GM19397 (cell line): ENCODE results near the gene SESTD1.
"Not testable (repeated sequence)": the region's sequence is repeated elsewhere in the genome, so short reads cannot be mapped to it uniquely, and the experiment has no call there.

ENCODE experiments used
- ATAC-seq: cut with Tn5 transposase; IDR thresholded peaks from one replicate; pipeline ENCODE4 v1.9.1; 2021; ENCODE audit warnings: mild to moderate bottlenecking, moderate library complexity; ENCODE audit not compliant: unreplicated experiment

Gene SESTD1

DNA sequence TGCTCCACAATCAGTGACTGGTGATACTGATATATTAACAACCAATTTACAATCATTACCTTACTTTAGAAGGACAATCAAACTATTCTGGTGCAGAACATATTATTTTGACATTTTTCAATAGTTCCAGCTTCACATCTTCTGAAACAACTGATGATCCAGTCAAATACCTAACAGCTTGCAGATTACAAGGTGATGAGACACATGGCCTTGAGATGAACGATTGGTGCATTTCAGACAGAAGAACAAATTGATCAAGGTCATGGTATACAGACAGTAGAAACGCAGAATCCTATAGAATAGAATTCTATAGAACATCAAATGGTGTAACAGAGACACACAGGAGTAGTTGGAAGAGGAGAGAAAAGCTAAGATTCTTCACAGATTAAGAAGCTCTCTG lies 24.8 kb downstream of the SESTD1 start:
- ATAC-seq, result no peak

DNA sequence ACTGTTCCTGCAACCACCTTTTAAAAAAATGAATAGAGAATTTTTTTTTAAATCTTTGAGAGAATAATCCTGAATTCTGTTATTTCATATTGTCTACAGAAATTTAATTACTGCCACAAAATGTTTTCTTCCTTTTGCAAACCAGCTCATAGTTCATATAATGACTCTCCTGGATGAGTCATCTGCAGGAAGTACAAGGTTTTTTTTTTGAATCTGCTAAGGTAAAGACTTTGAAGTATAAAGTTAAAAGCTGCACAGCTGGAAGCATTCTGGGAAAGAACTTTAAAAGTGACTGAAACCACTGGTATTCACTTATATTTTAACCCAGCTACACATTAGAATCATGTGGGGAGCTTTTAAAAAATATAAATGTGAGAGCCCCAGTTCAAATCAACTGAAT lies 25.4 kb downstream of the SESTD1 start:
- ATAC-seq, result no peak

DNA sequence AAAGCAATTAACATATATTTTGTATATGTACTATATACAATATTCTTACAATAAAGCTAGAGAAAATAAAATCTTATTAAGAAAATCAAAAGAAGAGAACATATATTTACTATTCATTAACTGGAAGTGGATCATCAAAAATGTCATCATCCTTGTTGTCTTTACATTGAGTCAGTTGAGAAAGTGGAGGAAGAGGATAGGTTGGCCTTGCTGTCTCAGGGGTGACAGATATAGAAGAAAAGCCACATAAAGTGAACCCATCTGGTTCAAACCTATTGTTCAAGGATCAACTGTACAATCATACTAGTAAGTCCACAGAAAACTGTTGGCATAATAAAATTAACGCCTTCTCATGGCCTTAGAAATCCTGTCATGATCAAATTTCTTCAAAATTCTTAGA lies 26.6 kb downstream of the SESTD1 start:
- ATAC-seq, result no peak

DNA sequence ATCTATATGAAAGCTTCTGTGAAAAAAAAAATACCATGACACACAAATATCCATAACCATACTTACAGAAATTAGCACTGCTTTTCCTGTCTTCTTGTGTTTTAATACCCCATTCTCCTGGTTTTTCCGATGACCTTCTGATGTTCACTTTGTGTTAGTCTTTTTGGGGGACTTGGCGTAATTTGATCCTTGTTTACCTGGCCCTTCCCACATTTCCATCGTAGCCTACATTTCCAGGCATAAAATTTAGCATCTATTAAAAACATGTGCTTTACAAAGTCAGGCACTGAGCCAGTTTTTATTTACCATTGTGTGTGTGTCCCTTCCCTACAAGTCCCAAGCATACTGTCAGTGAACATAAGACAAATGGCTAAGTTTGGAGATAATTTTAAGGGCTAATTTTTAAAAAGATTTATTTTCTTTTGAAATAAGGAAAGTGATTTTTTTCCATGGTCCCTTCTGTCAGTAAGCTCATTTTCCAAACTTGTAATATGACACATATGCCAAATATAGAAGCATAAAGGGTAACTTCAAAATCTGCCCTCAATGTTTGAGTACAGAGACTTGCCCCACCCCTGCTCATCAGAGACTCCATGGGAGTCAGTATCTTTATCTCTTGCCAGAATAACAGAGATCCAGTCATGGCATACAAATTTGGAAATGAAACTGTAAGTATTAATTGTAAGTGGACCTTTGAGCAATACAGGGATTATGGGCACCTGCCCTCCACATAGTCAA lies 27.3 kb downstream of the SESTD1 start:
- no peak for ATAC-seq

DNA sequence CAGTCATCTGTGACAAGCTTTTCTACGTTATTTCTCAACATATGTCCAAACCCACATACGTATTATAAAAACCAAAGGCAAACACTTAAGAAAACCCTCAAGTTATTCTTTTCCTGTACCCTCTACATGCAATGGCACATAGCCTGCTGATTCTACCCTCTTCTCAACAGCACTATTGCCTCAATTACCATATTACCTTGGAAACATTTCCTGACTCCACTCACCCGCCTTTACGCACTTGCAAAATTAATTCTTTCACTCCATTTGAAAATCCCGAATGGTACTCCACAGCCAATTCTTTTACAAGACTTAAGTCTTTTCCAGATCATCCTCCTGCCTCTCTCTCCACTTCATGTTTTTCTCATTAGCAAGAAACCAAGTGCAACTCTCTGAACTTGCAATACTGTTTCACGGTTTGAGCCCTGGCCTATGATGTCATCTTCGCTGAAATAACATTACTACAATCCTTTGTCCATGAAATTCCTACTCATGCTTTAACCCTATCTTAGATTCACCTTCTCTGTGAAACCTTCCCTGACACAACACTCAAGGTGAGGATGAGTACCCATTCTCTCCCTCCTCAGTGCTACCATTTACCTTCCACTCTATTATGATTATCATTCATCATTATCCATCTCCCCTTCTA lies 29.0 kb downstream of the SESTD1 start:
- ATAC-seq, result no peak

DNA sequence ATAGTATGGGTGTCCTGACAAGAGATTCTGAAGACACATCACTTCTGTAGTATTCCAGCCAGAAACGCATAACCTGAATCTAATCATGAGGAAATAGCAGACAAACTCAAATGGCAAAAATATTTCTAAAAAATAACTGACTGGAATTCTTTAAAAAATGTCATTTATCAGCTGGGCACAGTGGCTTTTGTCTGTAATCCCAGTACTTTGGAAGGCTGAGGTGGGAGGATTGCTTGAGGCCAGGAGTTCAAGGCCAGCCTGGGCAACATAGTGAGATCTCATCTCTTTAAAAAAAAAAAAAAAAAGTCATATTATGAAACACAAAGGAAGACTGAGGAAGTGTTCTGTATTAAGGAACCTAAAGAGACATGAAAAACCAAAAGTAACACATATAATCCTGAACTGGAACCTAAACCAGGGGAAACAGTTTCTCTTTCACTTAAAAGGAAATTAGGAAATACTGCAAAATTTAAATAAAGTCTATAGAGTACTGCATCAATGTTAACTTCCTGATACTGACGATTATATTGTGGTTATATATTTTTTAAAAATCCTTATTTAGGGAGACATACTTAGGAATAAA lies 29.9 kb downstream of the SESTD1 start:
- ATAC-seq, result no peak

DNA sequence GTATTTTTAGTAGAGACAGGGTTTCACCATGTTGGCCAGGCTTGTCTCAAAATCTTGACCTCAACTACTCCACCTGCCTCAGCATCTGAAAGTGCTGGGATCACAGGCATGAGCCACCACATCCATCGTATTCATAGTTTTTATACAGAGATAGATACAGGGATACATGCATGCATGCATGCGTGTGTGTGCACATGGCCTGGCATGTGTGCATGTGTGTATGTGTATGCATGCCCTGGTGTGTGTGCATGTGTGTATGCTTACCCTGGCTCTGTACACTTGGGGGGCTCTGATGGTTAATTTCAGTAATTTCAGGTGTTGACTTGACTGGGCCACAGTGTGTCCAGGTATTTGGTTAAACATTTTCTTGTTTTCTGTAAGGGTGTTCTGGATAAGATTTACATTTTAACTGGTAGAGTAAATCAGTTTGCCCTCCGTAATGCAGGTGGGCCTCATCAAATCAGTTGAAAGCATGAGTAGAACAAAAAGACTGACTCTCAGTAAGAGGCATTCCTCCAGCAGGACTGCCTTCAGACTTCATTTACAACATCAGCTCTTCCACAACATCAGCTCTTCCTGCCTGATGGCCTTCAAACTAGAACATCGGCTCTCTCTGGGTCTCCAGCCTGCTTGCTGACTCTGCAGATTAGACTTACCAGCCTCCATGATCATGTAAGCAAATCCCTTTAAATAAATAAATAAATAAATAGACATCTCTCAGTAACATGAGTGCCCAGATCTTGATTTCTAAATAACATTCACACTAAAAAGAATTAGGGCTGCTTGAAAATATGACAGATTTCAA lies 30.8 kb downstream of the SESTD1 start:
- no peak for ATAC-seq

DNA sequence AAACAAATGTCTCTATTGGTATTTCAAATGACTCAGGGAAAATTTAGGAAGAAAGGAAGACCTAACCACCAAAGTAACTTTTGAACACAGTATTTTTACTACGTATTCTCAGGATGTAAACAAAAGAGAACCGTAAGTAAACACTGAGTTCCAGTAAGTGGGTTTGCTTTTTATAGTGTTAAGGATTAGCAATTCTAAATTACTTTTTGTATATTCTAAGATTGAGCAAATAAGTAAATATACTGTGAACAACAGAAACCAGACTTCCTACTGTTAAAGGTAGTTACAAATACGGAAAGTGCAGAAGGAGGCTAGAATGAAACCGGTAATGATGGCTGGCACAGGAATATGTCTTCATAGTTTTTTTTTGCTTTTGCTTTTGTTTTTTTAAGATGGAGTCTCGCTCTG lies 31.5 kb downstream of the SESTD1 start:
- ATAC-seq, result no peak

DNA sequence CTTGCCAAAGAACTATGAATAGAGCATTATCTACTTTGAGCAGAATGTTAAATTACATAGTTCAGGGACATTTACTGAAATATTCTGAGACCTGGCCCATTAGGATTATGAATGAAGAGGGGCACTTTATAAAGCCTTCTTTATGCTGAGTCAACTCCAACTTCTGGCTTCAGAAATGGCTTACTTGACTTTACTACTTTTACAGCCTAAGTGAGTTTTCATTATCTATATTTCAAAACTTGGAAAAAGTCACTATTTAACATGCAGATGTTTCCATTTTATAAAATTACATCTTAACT lies 37.7 kb downstream of the SESTD1 start:
- no peak for ATAC-seq

DNA sequence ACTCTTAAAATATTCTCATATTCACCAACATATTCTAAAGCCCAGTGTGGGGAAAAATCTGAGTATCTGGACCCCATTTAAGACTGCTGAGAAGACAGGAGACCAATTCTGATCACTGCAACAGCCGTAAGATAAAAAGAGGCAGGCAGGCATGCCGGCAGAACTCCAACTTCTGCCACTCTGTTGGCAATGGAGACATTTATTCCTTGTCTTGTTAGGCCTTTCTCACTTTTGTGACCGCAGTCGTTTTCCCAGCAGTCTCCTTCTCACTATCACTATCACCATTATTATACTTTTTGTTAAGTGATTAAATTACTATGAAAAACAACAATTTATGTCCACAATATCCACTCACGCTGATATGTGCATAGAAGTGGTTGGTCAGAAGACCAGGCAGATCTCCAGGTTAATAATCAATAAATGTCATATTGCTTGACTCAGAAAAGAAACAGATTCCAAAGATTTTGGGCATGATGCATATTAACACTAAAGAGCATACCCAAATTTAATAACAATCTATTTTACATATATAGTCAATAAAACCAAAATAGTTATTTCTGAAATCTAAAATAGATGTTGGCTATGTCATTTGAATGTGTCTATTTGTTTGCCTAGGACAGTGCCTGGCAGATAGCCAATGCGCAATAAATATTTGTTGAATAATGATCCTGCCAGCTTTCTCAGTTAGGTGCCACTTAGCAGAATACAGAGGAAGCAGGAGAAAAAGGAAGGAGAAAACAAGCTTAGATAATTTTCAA lies 38.2 kb downstream of the SESTD1 start:
- no peak for ATAC-seq

DNA sequence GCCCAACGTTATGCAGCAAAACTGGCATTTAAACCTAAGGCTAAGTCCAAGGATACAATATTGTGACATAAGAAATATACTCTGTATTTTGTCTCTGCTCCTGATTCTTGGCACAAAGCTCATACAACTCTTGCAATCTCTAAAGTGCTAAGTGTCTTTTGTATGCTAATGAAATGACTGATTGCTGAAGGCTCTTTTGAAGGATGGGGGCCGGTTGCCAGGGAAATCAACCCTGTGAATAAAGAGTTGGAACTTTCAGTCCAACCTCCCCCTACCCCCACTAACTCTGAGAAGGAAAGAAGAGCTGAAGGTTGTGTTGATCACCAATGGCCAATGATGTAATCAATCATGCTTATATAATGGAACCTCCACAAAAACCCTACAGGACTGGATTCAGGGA lies 40.3 kb downstream of the SESTD1 start:
- ATAC-seq, result no peak

DNA sequence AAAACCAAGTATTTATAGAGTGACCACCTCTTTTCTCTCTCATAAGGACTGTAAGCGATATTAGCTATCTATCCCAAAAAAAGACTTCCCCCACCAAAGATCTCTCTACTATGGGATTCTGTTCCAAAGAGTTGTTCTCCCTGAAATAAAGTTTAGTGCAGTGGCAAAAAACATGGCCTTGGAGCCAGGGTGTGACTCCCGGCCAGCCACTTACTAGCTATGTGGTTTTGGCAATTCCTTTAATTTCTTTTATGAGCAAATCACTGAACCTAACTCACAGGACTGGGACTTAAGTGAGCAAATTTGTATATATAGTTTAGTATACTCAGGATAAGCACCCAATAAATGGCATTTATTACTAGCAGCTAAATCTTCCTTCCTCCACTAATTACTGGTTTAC lies 42.6 kb downstream of the SESTD1 start:
- no peak for ATAC-seq

DNA sequence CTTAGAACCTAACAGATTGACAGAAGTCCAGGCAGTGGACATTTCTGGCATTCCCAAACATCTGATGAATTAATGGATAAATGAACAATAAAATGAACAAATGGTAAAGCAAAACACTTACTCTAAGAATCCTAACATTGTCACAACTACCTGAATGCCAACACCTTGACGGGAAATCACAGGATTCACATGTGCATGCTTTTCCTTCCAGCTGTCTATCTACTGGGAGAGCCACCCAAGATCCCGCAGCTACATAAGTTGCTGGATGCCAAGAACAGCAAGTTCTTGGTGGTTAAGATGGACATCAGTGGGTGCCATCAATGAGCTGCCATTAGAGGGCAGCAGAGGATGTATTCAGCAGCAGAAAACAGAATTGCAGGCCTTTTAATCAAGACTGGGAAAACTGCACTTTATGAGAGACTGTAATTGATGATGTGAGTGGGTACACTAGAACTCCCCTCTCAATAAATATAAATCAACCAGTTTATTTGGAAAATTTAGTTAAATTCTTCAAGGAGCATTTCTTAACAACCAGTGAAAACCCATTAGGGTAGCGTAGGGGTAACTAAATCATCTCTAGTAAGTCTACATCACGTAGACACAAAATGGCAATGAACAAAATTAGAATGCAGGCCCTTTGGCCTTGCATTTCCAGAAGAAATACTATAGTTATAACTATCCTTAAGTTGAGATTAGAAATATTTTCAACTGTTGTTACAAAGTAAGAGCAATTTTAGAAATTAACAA lies 45.6 kb downstream of the SESTD1 start:
- ATAC-seq, result no peak

DNA sequence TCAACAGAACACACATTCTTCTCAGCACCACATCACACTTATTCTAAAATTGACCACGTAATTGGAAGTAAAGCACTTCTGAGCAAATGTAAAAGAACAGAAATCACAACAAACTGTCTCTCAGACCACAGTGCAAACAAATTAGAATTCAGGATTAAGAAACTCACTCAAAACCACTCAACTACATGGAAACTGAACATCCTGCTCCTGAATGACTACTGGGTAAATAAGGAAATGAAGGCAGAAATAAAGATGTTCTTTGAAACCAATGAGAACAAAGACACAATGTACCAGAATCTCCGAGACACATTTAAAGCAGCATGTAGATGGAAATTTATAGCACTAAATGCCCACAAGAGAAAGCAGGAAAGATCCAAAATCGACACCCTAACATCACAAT lies 50.0 kb downstream of the SESTD1 start:
- ATAC-seq, result not testable (repeated sequence)

DNA sequence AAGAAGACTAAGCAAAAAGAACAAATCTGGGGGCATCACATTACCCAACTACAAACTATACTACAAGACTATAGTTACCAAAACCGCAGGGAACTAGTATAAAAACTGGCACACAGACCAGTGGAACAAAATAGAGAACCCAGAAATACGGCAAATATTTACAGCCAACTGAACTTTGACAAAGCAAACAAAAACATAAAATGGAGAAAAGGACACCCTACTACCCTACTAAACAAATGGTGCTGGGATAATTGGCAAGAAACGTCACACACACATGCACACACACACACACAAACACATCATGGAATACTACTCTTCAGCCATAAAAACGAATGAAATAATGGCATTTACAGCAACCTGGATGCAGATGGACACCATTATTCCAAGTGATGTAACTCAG lies 53.3 kb downstream of the SESTD1 start:
- no peak for ATAC-seq

DNA sequence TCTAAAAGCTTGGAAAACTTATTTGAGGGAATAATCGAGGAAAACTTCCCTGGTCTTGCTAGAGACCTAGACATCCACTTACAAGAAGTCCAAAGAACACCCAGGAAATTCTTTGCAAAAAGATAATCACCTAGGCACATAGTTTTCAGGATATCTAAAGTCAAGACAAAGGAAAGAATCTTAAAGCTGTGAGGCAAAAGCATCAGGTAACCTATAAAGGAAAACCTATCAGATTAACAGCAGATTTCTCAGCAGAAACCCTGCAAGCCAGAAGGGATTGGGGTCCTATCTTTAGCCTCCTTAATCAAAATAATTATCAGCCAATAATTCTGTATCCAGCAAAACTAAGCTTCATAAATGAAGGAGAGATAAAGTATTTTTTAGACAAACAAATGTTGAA lies 56.4 kb downstream of the SESTD1 start:
- not testable (repeated sequence) for ATAC-seq

DNA sequence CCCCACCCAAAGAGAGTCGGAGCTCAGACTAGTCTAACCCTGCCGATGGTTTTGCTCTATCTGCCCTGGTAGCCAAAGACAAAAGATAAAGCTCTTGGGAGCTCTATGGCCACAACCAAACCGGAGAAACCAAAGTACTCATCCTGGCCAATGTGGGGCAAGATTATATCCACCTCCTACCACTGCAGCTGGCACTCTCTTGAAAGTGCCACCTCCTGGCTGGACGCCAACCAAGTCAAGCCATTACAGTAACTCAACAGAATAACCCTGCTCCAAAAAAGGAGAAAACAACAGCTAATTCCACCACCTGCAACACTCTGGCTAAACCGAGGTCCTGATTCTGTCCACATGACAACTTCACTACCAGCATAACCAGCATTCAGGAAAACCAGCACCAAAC lies 57.6 kb downstream of the SESTD1 start:
- ATAC-seq, result no peak

DNA sequence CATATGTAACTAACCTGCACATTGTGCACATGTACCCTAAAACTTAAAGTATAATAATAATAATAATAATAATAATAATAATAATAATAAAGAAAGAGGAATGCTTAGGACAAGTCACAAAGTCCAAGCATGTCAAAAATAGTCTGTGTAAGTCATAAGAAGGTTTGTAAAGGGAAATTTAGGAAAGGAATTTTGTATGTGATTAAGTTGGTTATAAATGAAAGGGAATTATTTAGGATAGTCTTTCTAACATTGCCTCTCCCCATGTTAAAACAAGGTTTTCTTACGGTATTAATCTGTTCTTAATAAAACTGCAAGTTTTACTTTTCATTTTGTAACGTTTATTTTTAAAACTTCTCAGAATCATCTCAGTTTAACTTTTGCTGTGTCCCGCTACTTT lies 62.8 kb downstream of the SESTD1 start:
- ATAC-seq, result no peak

DNA sequence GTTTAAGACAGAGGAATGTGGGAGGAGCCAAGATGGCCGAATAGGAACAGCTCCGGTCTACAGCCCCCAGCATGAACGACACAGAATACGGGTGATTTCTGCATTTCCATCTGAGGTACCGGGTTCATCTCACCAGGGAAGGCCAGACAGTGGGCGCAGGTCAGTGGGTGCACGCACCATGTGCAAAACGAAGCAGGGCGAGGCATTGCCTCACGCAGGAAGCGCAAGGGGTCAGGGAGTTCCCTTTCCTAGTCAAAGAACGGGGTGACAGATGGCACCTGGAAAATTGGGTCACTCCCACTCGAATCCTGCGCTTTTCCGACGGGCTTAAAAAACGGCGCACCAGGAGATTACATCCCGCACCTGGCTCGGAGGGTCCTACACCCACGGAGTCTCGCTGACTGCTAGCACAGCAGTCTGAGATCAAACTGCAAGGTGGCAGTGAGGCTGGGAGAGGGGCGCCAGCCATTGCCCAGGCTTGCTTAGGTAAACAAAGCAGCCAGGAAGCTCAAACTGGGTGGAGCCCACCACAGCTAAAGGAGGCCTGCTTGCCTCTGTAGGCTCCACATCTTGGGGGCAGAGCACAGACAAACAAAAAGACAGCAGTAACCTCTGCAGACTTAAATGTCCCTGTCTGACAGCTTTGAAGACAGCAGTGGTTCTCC lies 68.6 kb downstream of the SESTD1 start:
- ATAC-seq, result not testable (repeated sequence)

DNA sequence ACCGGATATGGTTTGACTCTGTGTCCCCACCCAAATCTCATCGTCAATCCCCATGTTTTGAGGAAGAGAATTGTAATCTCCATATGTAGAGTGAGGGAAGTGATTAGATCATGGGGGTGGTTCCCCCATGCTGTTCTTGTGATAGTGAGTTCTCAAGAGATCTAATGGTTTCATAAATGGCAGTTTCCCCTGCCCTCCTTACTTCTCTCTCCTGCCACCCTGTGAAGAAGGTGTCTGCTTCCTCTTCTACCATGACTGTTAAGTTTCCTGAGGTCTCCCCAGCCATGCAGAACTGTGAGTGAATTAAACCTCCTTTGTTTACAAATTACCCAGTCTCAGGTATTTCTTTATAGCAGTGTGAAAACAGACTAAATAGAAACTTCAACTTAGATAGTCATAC lies 69.5 kb downstream of the SESTD1 start:
- no peak for ATAC-seq
